Hepatocyte (in vitro differentiated cells): Measurements from ENCODE around the gene ROBO1. TPM values are rescaled to one million over a fixed set of nuclear protein-coding genes. Genes with fewer than 3 reads are reported as not detected.

Experiments used
- DNase-seq: peaks from one replicate; pipeline ENCODE4 v3.0.0-alpha.2; 2016; ENCODE audit warnings: low spot score
- H2AFZ ChIP-seq: fragments of 200-600 bp; sonication (generic); 2 replicates; pipeline ENCODE4 v1.6.0; 2016; ENCODE audit warnings: antibody characterized with exemption, mild to moderate bottlenecking
- H3K27ac ChIP-seq: fragments of 200-600 bp; sonication (generic); 2 replicates; pipeline ENCODE4 v1.5.1; 2016; ENCODE audit warnings: mild to moderate bottlenecking
- H3K27me3 ChIP-seq: fragments of 200-600 bp; sonication (generic); 2 replicates; pipeline ENCODE4 v1.6.1; 2016
- H3K36me3 ChIP-seq: fragments of 200-600 bp; sonication (generic); replicated peaks from 2 replicates; pipeline ENCODE4 v1.5.1; 2016; ENCODE audit warnings: low read depth; ENCODE audit not compliant: insufficient read depth
- H3K4me1 ChIP-seq: fragments of 200-600 bp; sonication (generic); 2 replicates; pipeline ENCODE4 v1.5.1; 2016; ENCODE audit warnings: mild to moderate bottlenecking, moderate library complexity; ENCODE audit not compliant: insufficient read depth
- H3K4me2 ChIP-seq: fragments of 200-600 bp; sonication (generic); 2 replicates; pipeline ENCODE4 v1.6.0; 2016
- H3K4me3 ChIP-seq: fragments of 200-600 bp; sonication (generic); 2 replicates; pipeline ENCODE4 v1.5.1; 2016; ENCODE audit warnings: mild to moderate bottlenecking
- H3K79me2 ChIP-seq: fragments of 200-600 bp; sonication (generic); 2 replicates; pipeline ENCODE4 v1.6.0; 2017; ENCODE audit warnings: mild to moderate bottlenecking
- H3K9me2 ChIP-seq: fragments of 200-600 bp; sonication (generic); replicated peaks from 2 replicates; pipeline ENCODE4 v1.6.0; 2017; ENCODE audit warnings: mild to moderate bottlenecking; ENCODE audit not compliant: insufficient read depth
- H3K9me3 ChIP-seq: fragments of 200-600 bp; sonication (generic); 2 replicates; pipeline ENCODE4 v1.5.1; 2016; ENCODE audit warnings: low read depth, mild to moderate bottlenecking
- H4K20me1 ChIP-seq: fragments of 200-600 bp; sonication (generic); 2 replicates; pipeline ENCODE4 v1.6.0; 2016; ENCODE audit warnings: mild to moderate bottlenecking; ENCODE audit not compliant: insufficient read depth, poor library complexity, severe bottlenecking
- CTCF ChIP-seq: fragments of 200-600 bp; sonication (generic); IDR thresholded peaks from 2 replicates; pipeline ENCODE4 v1.5.1; 2016; ENCODE audit warnings: antibody characterized with exemption, mild to moderate bottlenecking; ENCODE audit not compliant: poor library complexity
- EZH2 ChIP-seq: fragments of 200-600 bp; sonication (generic); IDR thresholded peaks from 2 replicates; pipeline ENCODE4 v1.6.1; 2016; ENCODE audit warnings: antibody characterized with exemption, mild to moderate bottlenecking, borderline replicate concordance
- EZH2phosphoT487 ChIP-seq: fragments of 200-600 bp; sonication (generic); IDR thresholded peaks from one replicate; pipeline ENCODE4 v1.6.1; 2018; ENCODE audit warnings: antibody characterized with exemption, mild to moderate bottlenecking, low read depth, moderate library complexity; ENCODE audit not compliant: unreplicated experiment, severe bottlenecking
- WGBS: methylation state at CpG from one replicate; pipeline ENCODE4 v1.1.6; 2016; ENCODE audit warnings: low lambda C conversion rate; ENCODE audit errors: missing lambda C conversion rate; 5-methylcytosine and 5-hydroxymethylcytosine counted together
- polyA plus RNA-seq: library from polyadenylated mRNA; unstranded; fragments of >200 nt; fragmentation: Nextera tagmentation; extraction: Ambion mirVana; gene quantifications from 2 replicates; pipeline ENCODE4 v1.2.1, GENCODE V29; 2016
- total RNA-seq: library from RNA; depleted of rRNA; stranded (reverse); fragments of >200 nt; gene quantifications from 2 replicates; pipeline ENCODE4 v1.2.3, GENCODE V29; 2014

ROBO1 gene
- total and polyA plus RNA-seq, 2 experiments from 2014 or later: 13.6 to 44.3 TPM

- H3K79me2 ChIP-seq: no peaks in the 10 kb centered on the region
- no peak for DNase-seq
- H3K9me2 ChIP-seq: no peaks in the 10 kb centered on the region
- no peak overlapping the region for H2AFZ ChIP-seq
- H3K4me1 ChIP-seq: no peaks in the 10 kb centered on the region
- no peaks in the 10 kb centered on the region for H3K9me3 ChIP-seq
- no peak overlapping the region for H3K27ac ChIP-seq
- no peak for TF ChIP-seq CTCF
- no peak for TF ChIP-seq EZH2phosphoT487
- H3K4me3 ChIP-seq: no peak overlapping the region
- H3K27me3 ChIP-seq: no peaks in the 10 kb centered on the region
- H4K20me1 ChIP-seq: no peaks in the 10 kb centered on the region
- H3K36me3 ChIP-seq: no peaks in the 10 kb centered on the region
- 75% methylated on average over 1 of the region's 1 CpG for WGBS
- H3K4me2 ChIP-seq: no peak overlapping the region
Observed at GRCh38 chr3:78698431-78698830, 1069.4 kb downstream of the ROBO1 start.

GRCh38 chr3:78697426-78697825 lies 1070.4 kb downstream of the ROBO1 start:
- no peak for DNase-seq
- H3K36me3 ChIP-seq: no peaks in the 10 kb centered on the region
- H3K27me3 ChIP-seq: no peaks in the 10 kb centered on the region
- H2AFZ ChIP-seq: no peak overlapping the region
- no peaks in the 10 kb centered on the region for H3K9me3 ChIP-seq
- WGBS: 75% methylated on average over 5 of the region's 5 CpGs
- no peaks in the 10 kb centered on the region for H3K9me2 ChIP-seq
- no peak overlapping the region for H3K4me2 ChIP-seq
- H3K79me2 ChIP-seq: no peaks in the 10 kb centered on the region
- no peak overlapping the region for H3K4me3 ChIP-seq
- no peak overlapping the region for H3K27ac ChIP-seq
- no peaks in the 10 kb centered on the region for H3K4me1 ChIP-seq
- H4K20me1 ChIP-seq: no peaks in the 10 kb centered on the region
- TF ChIP-seq EZH2phosphoT487 (no peak), CTCF (no peak), EZH2 (no peak)

DNA sequence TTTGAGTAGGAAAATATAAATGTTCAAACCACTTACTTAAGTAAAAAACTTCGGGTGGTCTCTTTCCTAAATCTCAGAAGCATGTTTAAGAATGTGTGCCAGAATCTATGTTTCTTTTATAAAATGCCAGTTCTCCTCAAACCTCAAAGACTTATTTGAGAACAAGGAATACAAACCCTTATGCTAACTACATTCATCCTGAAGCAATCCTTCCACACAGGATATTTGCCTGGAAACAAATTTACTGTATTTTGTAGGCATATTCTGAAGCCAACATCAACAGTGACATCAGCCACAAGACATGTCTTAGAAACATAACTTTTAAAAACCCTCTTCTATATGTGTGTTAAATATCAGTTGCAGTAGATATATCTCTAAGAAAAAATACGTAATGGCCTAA lies 1077.0 kb downstream of the ROBO1 start:
- H3K79me2 ChIP-seq: no peaks in the 10 kb centered on the region
- H3K4me3 ChIP-seq: no peak overlapping the region
- H4K20me1 ChIP-seq: no peaks in the 10 kb centered on the region
- TF ChIP-seq CTCF (no peak), EZH2phosphoT487 (no peak), EZH2 (no peak)
- H3K4me1 ChIP-seq: no peaks in the 10 kb centered on the region
- H3K27ac ChIP-seq: no peak overlapping the region
- H3K9me2 ChIP-seq: no peaks in the 10 kb centered on the region
- DNase-seq: no peak
- H3K4me2 ChIP-seq: no peak overlapping the region
- no peak overlapping the region for H2AFZ ChIP-seq
- H3K27me3 ChIP-seq: no peaks in the 10 kb centered on the region
- no peaks in the 10 kb centered on the region for H3K36me3 ChIP-seq
- WGBS: 36% methylated on average over 2 of the region's 2 CpGs
- no peaks in the 10 kb centered on the region for H3K9me3 ChIP-seq

DNA sequence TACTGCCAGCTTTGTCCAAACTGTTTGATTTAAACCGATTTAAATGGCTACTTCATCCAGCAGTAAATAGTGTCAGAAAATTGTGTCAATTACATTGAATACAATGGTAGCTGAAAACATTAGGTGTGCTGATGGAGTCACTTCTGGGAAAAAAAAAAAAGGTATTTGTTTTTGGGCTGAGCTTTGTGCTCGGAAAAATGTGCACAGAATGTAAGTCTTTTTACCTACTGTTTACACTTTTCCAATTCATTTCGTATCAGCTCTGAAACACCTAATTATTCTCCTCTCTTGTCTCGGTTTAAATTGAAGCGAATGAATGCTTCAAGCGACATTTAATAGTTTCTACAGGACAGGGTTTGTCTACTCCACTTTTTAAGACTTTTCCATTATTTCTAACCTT lies 1078.4 kb downstream of the ROBO1 start:
- DNase-seq: no peak
- TF ChIP-seq CTCF (no peak), EZH2 (no peak), EZH2phosphoT487 (no peak)
- Histone ChIP-seq H3K79me2 (no peaks in the 10 kb centered on the region), H3K9me3 (no peaks in the 10 kb centered on the region), H3K4me2 (no peak overlapping the region), H4K20me1 (no peaks in the 10 kb centered on the region), H3K4me1 (no peaks in the 10 kb centered on the region), H3K27ac (no peak overlapping the region), H3K9me2 (no peaks in the 10 kb centered on the region), H3K4me3 (no peak overlapping the region), H3K27me3 (no peaks in the 10 kb centered on the region), H2AFZ (no peak overlapping the region), H3K36me3 (no peaks in the 10 kb centered on the region)
- 80% methylated on average over 6 of the region's 6 CpGs for WGBS
